ENCODE measurements around the gene PHLPP1. TPM values are rescaled to one million over a fixed set of nuclear protein-coding genes. Genes with fewer than 3 reads are reported as not detected.

Gene PHLPP1
- total RNA-seq, 6 experiments from 2014 or later, result 8.6 to 19.3 (median 17.0) TPM

- Histone ChIP-seq H3K4me1 (peaks cover 0 to 8% (median 2%) of the 10 kb centered on the region in 4 donors), H3K9me3 (no peaks in the 10 kb centered on the region), H3K36me3 (no peaks in the 10 kb centered on the region), H3K27me3 (no peaks in the 10 kb centered on the region), H3K4me3 (no peak overlapping the region), H3K27ac (no peak overlapping the region)
- WGBS (ENCODE audit: insufficient coverage, low coverage, low lambda C conversion rate, missing lambda C conversion rate), result 85% methylated on average over 6 of the region's 9 CpGs
- no peak for DNase-seq
- no peak for TF ChIP-seq CTCF (IDR thresholded peaks at IDR 0.05)
- no peak for TF ChIP-seq POLR2A (IDR thresholded peaks at IDR 0.05)
- ATAC-seq, result peak in 1 of 4 donors; percentile 28
- intact Hi-C loops (cut with DNase I), result no loop called here
Observed at GRCh38 chr18:63004466-63005089, 289.2 kb downstream of the PHLPP1 start.

- intact Hi-C loops (cut with DNase I), result no loop called here
- Histone ChIP-seq H3K27ac (no peak overlapping the region), H3K4me3 (no peak overlapping the region), H3K36me3 (no peaks in the 10 kb centered on the region), H3K4me1 (peaks cover 0 to under 1% (median 0%) of the 10 kb centered on the region in 4 donors), H3K9me3 (no peaks in the 10 kb centered on the region), H3K27me3 (no peaks in the 10 kb centered on the region)
- DNase-seq (peak in 1 of 3 donors; percentile 17), ATAC-seq (peak in 1 of 4 donors; percentile 27)
- WGBS (ENCODE audit: insufficient coverage, low coverage, low lambda C conversion rate, missing lambda C conversion rate), result no CpG with 5 or more reads among the region's 8 CpGs
- TF ChIP-seq POLR2A (IDR thresholded peaks at IDR 0.05) (no peak), CTCF (IDR thresholded peaks at IDR 0.05) (no peak)
Observed at GRCh38 chr18:63005306-63005705, 290.0 kb downstream of the PHLPP1 start.

GRCh38 chr18:63007231-63007630 is 291.9 kb downstream of the PHLPP1 start:
- H3K27ac ChIP-seq, result no peak overlapping the region
- H3K4me3 ChIP-seq, result no peak overlapping the region
- intact Hi-C loops (cut with DNase I), result no loop called here
- no peaks in the 10 kb centered on the region for H3K9me3 ChIP-seq
- no peaks in the 10 kb centered on the region for H3K27me3 ChIP-seq
- no peaks in the 10 kb centered on the region for H3K4me1 ChIP-seq
- 70% methylated on average over 3 of the region's 3 CpGs for WGBS (ENCODE audit: insufficient coverage, low coverage, low lambda C conversion rate, missing lambda C conversion rate)
- DNase-seq (no peak), ATAC-seq (no peak)
- no peaks in the 10 kb centered on the region for H3K36me3 ChIP-seq
- no peak for TF ChIP-seq POLR2A (IDR thresholded peaks at IDR 0.05)
- TF ChIP-seq CTCF (IDR thresholded peaks at IDR 0.05), result no peak

- ATAC-seq (peak; percentile 81 to 90 (median 86)), DNase-seq (no peak)
- Histone ChIP-seq H3K4me1 (no peaks in the 10 kb centered on the region), H3K4me3 (no peak overlapping the region), H3K27ac (no peak overlapping the region), H3K36me3 (no peaks in the 10 kb centered on the region), H3K27me3 (no peaks in the 10 kb centered on the region), H3K9me3 (no peaks in the 10 kb centered on the region)
- TF ChIP-seq POLR2A (IDR thresholded peaks at IDR 0.05), result no peak
- peak; percentile 74 to 84 (median 80) for TF ChIP-seq CTCF (IDR thresholded peaks at IDR 0.05)
- intact Hi-C loops (cut with DNase I), result no loop called here
- WGBS (ENCODE audit: insufficient coverage, low coverage, low lambda C conversion rate, missing lambda C conversion rate), result 0% methylated on average over 4 of the region's 4 CpGs
Observed at GRCh38 chr18:63016270-63016669, 300.9 kb downstream of the PHLPP1 start.
